Mucosa of descending colon (tissue), 3 donors: ENCODE measurements around the gene ITPK1. TPM values are rescaled to one million over a fixed set of nuclear protein-coding genes. Genes with fewer than 3 reads are reported as not detected.

ENCODE experiments used
- ATAC-seq: fragments of 200-7000 bp; cut with Tn5 transposase; one replicate; pipeline ENCODE4 v1.9.1; 2020; ENCODE audit warnings: mild to moderate bottlenecking, moderate library complexity
- DNase-seq, 3 donors: peaks; one replicate each; pipeline ENCODE4 v3.0.0-alpha.2; 2020
- H3K36me3 ChIP-seq: fragments of 200-600 bp; one replicate; pipeline ENCODE4 v1.8.0; 2021; ENCODE audit warnings: low read depth, mild to moderate bottlenecking
- H3K4me1 ChIP-seq: fragments of 200-600 bp; one replicate; pipeline ENCODE4 v1.8.0; 2021; ENCODE audit warnings: low read depth, mild to moderate bottlenecking
- H3K4me3 ChIP-seq: fragments of 200-600 bp; one replicate; pipeline ENCODE4 v1.8.0; 2021; ENCODE audit warnings: mild to moderate bottlenecking
- H3K9me3 ChIP-seq: fragments of 200-600 bp; one replicate; pipeline ENCODE4 v1.8.0; 2021; ENCODE audit warnings: mild to moderate bottlenecking
- CTCF ChIP-seq: fragments of 200-600 bp; IDR thresholded peaks from one replicate; pipeline ENCODE4 v1.8.0; 2022; ENCODE audit warnings: antibody characterized with exemption, mild to moderate bottlenecking
- intact Hi-C, 2 donors: fragments of 100-400 bp; cut with DNase I in 1 of 2; cut with micrococcal nuclease in 1 of 2; formaldehyde crosslinking; loops; one replicate each; pipeline versions ENCODE4 v1.11.0 to v1.11.1; 2022; cut with DNase I, micrococcal nuclease
- total RNA-seq, 3 donors: library from RNA; stranded (reverse); fragmentation: NEBNext Ultra II Directional in 2 of 3; extraction: Animal tissue kit (Norgen Biotek cat#: 25700) in 2 of 3; gene quantifications; one replicate each; pipeline versions ENCODE4 v1.2.1 to v1.2.4, GENCODE V29; 2021 to 2023
- donor health status: DM: no; HTN: no; CAD: no; lungs with moderate emphysema.
- donor health status: DM: no; HTN: no; CAD: no.
- donor health status: DM: no; HTN: yes; CAD: no.

Gene ITPK1
- total RNA-seq, 3 donors from 2014 or later: 134 to 165 (median 152) TPM

- Histone ChIP-seq H3K36me3 (no peaks in the 10 kb centered on the region), H3K9me3 (no peaks in the 10 kb centered on the region), H3K4me1 (no peaks in the 10 kb centered on the region), H3K4me3 (no peak overlapping the region)
- no peak for DNase-seq
- TF ChIP-seq CTCF: no peak
- intact Hi-C loops: no loop called here
- no peak for ATAC-seq
These were observed 22.8 kb downstream of the ITPK1 start for GRCh38 chr14:93092606-93093556.

GRCh38 chr14:93091666-93092065, 24.1 kb downstream of the ITPK1 start:
- no peak for TF ChIP-seq CTCF
- ATAC-seq (no peak), DNase-seq (no peak)
- Histone ChIP-seq H3K4me1 (no peaks in the 10 kb centered on the region), H3K4me3 (no peak overlapping the region), H3K9me3 (no peaks in the 10 kb centered on the region), H3K36me3 (no peaks in the 10 kb centered on the region)
- intact Hi-C loops: no loop called here

DNA sequence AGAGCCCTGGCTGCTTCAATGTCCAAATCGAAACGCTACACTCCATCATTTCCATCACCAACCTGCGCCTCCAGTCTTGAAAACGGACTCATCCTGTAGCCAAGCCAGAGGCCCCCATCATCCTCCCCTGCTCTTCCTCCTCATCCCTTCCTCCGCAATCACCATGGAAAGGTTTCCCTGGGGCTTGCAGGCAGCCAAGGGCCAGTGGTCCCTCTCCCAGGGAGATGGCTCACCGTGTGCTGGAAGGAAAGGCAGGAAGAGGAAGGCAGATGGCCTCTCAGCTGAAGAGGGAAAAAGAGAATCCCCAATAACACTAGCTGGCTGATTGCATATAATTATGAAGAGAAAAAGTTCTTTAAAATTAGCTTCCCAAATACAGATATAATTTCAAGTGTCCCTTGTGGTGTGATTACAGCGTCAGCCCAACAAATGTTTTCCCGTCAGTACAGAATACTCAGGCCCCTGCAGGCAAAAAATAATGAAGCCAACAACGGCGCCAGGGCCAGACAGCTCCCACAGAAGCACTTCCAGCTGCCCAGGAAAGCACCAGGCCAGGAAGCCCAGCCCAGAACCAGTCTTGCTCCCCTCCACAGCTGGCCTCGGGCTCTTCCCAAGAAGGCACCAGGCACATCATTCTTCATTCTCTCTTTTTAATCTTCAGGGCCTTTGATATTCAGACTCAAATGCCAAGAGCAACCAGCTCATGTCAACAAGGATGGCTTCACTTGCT, 24.7 kb downstream of the ITPK1 start:
- TF ChIP-seq CTCF: no peak
- DNase-seq (no peak), ATAC-seq (no peak)
- Histone ChIP-seq H3K36me3 (no peaks in the 10 kb centered on the region), H3K4me1 (no peaks in the 10 kb centered on the region), H3K4me3 (no peak overlapping the region), H3K9me3 (no peaks in the 10 kb centered on the region)
- intact Hi-C loops: no loop called here

GRCh38 chr14:93089521-93090269, 26.0 kb downstream of the ITPK1 start:
- Histone ChIP-seq H3K36me3 (no peaks in the 10 kb centered on the region), H3K9me3 (no peaks in the 10 kb centered on the region), H3K4me3 (no peak overlapping the region), H3K4me1 (no peaks in the 10 kb centered on the region)
- no peak for DNase-seq
- no peak for ATAC-seq
- intact Hi-C loops: no loop called here
- no peak for TF ChIP-seq CTCF

DNA sequence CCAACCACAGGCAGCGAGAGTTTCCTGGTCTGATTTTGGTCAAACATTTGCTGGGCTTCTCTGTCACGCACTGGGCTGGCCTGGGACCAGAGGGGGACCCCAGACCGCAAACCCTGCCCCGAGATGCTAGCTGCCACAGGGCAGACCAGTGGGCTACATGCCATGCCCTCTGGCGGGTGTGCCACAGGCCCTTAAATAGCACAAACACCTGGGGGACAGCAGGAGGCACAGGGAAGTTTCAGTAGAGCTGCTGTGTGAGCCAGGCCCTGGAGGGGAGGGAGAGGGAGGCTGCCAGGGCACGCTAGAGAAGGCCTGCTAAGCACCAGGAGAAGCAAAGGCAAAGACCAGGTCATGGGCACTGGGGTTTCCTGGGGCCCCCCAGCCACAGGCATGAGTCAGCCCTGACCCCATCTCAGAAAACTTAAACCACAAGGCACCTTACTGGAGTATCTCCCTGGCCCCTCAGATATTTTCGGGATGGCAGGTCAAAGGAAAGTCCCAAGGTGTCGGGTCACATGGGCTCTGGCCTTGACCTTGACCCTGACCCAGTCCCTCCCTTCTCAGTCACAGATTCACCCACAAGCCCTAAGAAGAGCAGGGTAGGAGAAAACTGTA, 29.2 kb downstream of the ITPK1 start:
- ATAC-seq (no peak), DNase-seq (no peak)
- TF ChIP-seq CTCF: no peak
- intact Hi-C loops: no loop called here
- Histone ChIP-seq H3K36me3 (no peaks in the 10 kb centered on the region), H3K4me1 (no peaks in the 10 kb centered on the region), H3K9me3 (no peaks in the 10 kb centered on the region), H3K4me3 (no peak overlapping the region)
